GM21367 (cell line): ENCODE results near the gene CCDC120.

Experiments
- ATAC-seq: cut with Tn5 transposase; IDR thresholded peaks from one replicate; pipeline ENCODE4 v1.9.1; 2021; ENCODE audit not compliant: unreplicated experiment

CCDC120 gene, protein sequence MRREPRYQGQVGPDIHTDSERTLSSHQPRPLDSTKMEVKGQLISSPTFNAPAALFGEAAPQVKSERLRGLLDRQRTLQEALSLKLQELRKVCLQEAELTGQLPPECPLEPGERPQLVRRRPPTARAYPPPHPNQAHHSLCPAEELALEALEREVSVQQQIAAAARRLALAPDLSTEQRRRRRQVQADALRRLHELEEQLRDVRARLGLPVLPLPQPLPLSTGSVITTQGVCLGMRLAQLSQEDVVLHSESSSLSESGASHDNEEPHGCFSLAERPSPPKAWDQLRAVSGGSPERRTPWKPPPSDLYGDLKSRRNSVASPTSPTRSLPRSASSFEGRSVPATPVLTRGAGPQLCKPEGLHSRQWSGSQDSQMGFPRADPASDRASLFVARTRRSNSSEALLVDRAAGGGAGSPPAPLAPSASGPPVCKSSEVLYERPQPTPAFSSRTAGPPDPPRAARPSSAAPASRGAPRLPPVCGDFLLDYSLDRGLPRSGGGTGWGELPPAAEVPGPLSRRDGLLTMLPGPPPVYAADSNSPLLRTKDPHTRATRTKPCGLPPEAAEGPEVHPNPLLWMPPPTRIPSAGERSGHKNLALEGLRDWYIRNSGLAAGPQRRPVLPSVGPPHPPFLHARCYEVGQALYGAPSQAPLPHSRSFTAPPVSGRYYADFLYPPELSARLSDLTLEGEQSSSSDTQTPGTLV

GRCh38 chrX:49058794-49059193 is at the start of gene CCDC120:
Gene CCDC120 (plus strand): TSS chrX:49058999. CDS start chrX:49062042, 3,043 bp downstream.
- ATAC-seq = no peak

DNA sequence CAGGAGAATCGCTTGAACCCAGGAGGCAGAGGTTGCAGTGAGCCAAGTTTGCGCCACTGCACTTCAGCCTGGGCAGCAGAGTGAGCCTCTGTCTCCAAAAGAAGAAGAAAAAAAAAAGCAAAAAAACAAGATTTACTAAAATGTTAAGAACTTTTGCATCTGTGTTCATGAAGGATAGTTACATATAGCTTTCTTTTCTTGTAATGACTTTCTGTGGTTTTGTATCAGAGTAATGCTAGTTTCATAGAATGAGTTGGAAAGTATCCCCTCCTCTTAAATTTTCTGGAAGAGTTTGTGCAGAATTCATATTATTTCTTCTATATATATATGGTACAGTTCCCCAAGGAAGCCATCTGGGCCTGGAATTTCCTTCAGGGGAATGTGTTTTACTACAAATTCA is 39.7 kb upstream of the CCDC120 start:
- ATAC-seq = no peak

DNA sequence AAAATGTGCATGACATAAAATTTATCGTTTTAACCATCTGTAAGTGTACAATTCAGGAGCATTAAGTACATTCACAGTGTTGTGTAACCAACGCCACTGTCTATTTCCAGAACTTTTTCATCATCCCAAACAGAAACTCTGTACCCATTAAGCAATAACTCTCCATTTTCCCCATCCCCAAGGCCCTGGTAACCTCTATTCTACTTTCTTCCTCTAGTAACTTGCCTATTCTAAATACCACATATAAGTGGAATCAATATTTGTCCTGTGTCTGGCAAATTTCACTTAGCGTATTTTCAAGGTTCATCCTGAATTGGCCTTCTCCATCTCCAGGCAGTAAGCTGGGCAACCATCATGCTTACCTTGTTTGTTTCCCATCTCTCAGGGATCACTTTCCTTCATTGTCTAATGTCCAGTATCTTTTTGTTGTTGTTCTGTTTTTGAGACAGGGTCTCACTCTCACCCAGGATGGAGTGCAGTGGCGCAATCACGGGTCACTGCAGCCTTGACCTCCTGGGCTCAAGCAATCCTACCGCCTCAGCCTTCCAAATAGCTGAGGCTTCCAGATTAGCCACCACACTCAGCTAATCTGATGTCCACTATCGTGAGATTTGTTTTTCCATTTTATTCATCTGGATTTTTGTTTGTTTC is 39.1 kb upstream of the CCDC120 start:
- ATAC-seq = no peak

- no peak for ATAC-seq
Observed at GRCh38 chrX:49029876-49030275, 28.9 kb upstream of the CCDC120 start.

GRCh38 chrX:49030283-49030682 is 28.5 kb upstream of the CCDC120 start:
- ATAC-seq = no peak

DNA sequence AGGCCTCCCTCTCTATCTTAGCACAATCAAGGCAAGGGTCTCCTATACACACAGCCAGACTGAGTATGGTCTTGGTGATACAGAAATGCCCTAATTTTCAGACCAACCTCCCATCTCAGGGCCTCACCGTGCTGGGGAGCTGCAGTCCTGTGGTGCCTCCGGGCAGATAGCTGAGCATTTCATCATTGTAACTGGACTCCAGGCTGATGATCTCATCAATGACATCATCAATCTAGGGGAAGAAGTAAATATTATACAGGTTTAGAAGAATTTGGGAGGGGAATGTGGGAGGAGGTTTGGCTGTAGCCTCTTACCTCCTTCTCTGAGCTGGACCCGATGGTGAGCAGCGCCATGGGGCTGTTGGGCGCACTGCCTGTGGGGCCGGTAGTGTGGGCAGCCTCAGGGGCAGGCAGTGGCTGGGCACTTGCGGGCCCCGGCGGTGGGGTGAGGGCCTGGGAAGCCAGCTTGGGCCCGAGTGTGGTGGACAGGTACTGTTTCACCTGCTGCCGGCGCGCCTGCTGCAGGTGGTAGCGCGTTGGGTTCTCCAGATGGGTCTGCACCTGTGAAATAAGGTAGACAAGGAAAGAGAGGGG is 20.8 kb upstream of the CCDC120 start:
- ATAC-seq = no peak

DNA sequence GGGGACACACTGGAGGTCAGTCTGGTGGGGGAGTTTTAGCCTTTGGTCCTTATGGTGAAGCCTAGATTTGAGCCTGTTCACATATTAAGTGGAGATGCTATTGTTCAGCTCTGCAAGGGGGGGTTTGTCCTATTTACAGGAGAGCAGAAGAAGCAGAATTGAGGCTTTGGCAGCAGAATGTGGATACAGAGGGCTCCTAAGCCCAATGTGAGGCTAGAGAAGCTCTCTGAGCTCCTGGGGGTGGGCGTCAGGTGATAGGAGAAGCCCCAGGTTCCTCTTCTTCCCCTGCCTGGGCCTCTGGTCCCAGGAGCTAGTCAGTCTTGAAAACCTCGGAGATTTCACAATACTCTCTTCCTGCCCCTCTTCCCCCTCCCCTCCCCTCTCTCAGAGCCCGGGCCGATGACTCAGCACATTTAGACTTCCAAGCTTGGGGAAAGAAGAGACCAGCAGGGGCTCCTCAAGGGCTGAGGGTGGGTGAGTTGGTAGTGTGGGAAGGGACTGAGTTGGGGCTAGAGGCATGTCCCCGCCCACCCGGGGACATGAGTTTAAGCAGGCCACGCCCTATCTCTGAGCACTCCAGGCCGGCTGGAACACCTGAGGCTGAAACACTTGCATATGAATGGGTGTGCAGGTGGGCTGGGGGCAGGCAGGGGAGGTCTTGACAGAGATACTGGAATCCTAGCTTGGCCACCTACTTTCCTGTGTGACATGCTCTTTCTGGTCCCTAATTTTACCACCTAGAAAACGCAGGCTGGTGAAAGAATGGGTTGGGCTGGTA is 19.0 kb upstream of the CCDC120 start:
- no peak for ATAC-seq

DNA sequence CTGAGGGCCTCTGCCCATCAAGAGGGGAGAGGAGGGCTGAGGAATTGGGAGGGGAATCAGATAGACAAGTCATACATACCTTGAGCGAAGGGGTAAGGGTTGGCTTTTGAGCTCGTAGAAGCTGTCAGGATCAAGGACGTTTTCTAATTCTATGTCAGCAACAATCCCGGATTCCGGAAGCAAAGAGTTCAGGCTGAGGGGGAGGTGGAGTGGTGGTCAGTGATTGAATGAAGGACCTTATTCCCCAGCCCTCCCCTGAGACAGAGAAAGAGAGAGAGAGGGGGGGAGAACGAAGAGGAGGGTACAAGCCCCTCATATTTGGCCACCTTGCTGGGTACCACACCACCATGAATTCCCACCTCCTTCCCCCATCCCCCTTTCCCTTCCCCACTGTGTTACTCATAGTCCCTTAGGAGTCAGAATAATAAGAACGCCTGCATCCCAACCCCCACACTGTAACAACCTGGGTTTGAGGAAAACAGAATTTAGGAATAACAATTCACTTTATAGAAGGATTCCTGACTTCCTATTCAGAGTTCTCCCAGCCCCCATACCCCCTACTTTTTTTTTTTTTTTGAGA is 18.3 kb upstream of the CCDC120 start:
- no peak for ATAC-seq

- ATAC-seq = no peak
Observed at GRCh38 chrX:49041744-49042580, 16.8 kb upstream of the CCDC120 start.

DNA sequence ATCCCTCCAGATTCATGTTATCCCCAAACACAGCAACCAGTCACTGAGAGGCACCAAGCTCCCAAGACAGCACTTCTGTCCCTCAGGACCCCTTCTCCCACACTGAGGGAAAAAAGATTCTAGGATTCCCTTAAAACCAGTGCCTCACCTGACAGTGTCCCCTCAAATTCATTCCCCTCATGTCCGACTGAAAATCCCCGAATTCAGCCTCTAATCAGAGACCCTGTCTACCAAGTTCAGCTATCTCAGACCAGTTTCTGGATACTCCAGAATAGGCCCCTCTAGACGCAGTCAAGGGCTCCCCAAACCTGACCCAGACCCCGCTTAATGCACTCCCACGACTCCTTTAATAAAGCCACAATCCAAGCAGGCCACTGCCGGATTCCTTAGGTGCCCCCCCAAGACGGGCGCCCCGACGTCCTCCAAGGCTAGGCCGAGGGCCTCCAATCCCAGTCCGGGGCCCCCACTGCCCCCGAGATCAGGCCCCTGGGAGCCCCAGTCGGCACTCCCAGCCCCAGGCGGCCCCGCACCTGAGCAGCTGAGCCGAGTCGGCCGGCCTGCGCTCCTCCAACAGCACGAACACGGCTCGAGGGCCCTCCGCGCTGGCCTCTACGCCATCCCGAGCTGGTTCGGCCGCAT is 16.1 kb upstream of the CCDC120 start:
- ATAC-seq = no peak

GRCh38 chrX:49043220-49043986 is 15.4 kb upstream of the CCDC120 start, which contains the start of gene TFE3:
Gene TFE3 (minus strand): TSS chrX:49043357. CDS start chrX:49043226, 131 bp downstream.
- peak; percentile 86 for ATAC-seq

DNA sequence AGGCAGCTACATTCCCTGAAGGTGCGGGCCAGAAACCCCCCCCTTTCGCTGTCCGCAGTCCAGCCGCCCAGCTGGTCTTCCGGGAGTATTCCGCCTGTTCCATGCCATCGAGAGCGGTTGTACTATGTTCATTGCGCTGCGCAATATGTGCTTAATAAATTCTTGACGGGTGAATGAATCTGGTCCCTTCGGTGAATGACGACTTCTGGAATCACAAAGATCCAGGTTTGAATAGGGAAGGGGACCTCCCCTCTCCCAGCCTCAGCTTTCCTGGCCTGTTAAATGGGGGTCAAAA is 14.9 kb upstream of the CCDC120 start:
- ATAC-seq = no peak

DNA sequence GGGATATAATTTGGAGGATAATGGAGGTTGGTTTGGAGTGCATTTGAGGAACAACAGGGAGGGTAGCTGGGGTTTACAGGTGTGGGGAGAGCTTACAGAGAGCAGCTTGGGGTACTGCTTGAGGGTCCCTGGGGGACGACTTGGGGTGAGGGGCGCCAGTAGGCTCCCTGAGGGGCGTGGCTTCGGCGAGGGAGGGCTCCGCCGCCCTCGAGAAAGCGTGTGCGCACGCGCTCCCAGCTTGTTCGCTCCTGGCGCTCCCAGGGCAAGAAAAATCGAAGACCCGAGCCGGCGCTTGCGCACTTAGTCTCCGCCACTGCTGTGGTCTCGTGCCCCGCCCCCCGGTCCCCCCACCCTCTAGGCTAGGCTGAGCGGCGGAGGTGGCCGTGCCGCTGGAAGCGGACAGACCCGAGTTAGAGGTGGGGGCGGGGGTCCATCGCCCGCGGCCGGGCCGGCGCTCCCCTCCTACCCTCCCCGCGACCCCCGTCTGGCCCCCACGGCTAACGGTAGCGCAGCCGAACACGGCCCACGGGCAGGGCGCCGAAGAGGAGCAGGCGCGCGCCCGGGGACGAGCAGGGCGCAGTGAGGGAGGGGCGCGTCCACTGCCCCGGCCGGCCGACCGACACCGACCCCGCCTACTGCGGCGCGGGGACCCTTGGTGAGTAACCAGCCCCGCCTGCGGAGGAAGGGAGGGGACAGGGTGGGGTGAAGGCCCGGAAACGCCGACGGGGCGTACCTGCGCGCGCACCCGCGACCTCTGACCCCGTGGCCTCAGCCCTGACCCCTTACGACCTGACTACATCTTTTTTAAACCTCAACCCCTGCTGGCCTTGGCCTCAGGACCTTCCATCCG is 5.4 kb upstream of the CCDC120 start:
- ATAC-seq = no peak

- ATAC-seq = no peak
Observed at GRCh38 chrX:49054073-49054762, 4.6 kb upstream of the CCDC120 start.

DNA sequence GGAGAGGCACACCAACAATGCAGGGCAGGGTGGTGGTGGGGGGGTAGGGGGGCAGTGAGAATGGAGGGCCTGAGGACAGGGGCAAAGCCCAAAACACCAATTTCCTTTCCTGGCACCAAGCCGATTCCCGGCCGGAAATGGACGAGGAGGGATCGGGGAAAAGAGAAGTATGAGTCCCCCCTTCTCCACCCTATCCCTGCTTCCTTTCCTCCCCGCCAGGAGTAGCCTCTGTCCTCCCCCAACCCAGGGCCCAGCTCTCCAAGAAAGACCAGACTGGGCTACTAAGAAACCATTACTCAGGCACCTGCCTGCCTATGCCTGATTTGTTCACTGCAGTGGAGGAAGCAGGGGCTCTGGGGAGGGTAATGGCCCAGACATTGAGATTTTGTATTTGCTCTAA is 402 bp downstream of the CCDC120 start:
- no peak for ATAC-seq

DNA sequence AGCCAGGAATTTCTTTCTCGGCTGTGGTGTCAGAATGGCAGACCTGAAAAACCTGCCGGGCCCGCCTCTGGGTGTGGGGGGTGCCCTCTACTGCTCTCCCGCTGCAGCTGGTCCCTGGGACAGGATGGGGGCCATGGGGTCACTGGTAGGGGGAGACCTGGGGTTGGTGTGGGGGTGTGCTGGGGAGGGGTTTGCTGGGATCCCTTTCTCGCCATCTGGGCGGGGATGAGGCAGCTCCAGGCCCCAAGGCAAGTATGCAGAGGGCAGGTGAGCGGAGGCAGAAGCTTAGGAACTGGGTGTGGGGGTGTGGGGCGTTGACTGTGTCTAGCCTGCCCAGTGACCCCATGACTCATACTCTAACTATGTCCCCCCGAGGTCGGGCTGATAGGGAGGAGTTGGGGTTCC is 884 bp downstream of the CCDC120 start:
- ATAC-seq = no peak

DNA sequence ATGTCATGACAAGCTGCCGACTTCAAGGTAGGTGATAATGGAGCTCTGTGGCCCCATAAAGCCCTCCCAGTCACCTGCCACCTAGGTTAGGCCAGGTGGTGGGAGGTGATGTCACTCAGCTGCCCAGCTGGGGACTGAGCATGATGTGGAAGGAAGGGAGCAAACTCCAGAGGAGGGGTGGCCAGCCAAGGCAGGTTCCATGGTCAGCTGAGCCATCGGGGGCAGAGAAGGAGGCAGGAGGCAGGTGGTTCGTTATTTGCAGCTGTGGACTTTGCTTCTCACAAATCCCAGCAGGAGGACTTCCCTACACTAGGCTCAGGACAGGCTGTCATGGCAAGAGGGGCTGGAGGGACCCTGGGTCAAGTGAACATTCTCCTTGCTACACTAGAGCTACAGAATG is 2.1 kb downstream of the CCDC120 start:
- no peak for ATAC-seq
